Left lung (tissue), 10 donors: ENCODE measurements around the gene MAST4. TPM values are rescaled to one million over a fixed set of nuclear protein-coding genes. Genes with fewer than 3 reads are reported as not detected.
A peak's percentile ranks its signal among the peaks of the same experiment; 100 is the strongest.

Experiments used
- ATAC-seq: fragments of 200-7000 bp; cut with Tn5 transposase; one replicate; pipeline ENCODE4 v1.9.1; 2020; ENCODE audit warnings: moderate library complexity
- DNase-seq, 4 donors: peaks; one replicate each; pipeline ENCODE4 v3.0.0-alpha.2; 2013 to 2020
- H3K27ac ChIP-seq, 2 donors: fragments of 200-600 bp; sonication (generic) in 1 of 2; one replicate each; pipeline versions ENCODE4 v1.5.0 to v1.8.0; 2020 to 2021
- H3K27me3 ChIP-seq, 2 donors: fragments of 200-600 bp; sonication (generic) in 1 of 2; one replicate each; pipeline versions ENCODE4 v1.5.0 to v1.8.0; 2020 to 2021
- H3K36me3 ChIP-seq, 2 donors: fragments of 200-600 bp; sonication (generic) in 1 of 2; one replicate each; pipeline versions ENCODE4 v1.5.0 to v1.8.0; 2020 to 2021
- H3K4me1 ChIP-seq, 2 donors: fragments of 200-600 bp; one replicate each; pipeline ENCODE4 v1.8.0; 2021
- H3K4me3 ChIP-seq, 2 donors: fragments of 200-600 bp; sonication (generic) in 1 of 2; one replicate each; pipeline versions ENCODE4 v1.5.0 to v1.8.0; 2020 to 2021; ENCODE audit warnings: mild to moderate bottlenecking in 1 of 2
- H3K9me3 ChIP-seq, 2 donors: fragments of 200-600 bp; sonication (generic) in 1 of 2; one replicate each; pipeline versions ENCODE4 v1.5.0 to v1.8.0; 2020 to 2021
- intact Hi-C, 2 donors: fragments of 100-400 bp; cut with DNase I; formaldehyde crosslinking; loops; one replicate each; pipeline versions ENCODE4 v1.11.2 to v1.14.2; 2022
- polyA plus RNA-seq, 6 donors: library from polyadenylated mRNA; unstranded; fragments of 120-200 nt; gene quantifications; one replicate each; pipeline ENCODE4 v1.2.1, GENCODE V29; 2013; ENCODE audit not compliant: insufficient read length in 6 of 6
- total RNA-seq, 2 donors: library from RNA; stranded (reverse); fragmentation: NEBNext Ultra II Directional; extraction: Animal tissue kit (Norgen Biotek cat#: 25700); gene quantifications; one replicate each; pipeline ENCODE4 v1.2.1, GENCODE V29; 2021
- TF ChIP-seq, protein P1 (sequence below), 2 donors: fragments of 200-600 bp; sonication (generic) in 1 of 2; IDR thresholded peaks; one replicate each; pipeline versions ENCODE4 v1.5.0 to v1.8.0; 2021; ENCODE audit warnings: antibody characterized with exemption in 2 of 2
- donor health status: DM: no; HTN: yes; CAD: no.
- donor health status: DM: no; HTN: no; CAD: no.

The MAST4 gene
- total and polyA plus RNA-seq, 8 donors: 47.7 to 57.6 (median 53.0) TPM

DNA sequence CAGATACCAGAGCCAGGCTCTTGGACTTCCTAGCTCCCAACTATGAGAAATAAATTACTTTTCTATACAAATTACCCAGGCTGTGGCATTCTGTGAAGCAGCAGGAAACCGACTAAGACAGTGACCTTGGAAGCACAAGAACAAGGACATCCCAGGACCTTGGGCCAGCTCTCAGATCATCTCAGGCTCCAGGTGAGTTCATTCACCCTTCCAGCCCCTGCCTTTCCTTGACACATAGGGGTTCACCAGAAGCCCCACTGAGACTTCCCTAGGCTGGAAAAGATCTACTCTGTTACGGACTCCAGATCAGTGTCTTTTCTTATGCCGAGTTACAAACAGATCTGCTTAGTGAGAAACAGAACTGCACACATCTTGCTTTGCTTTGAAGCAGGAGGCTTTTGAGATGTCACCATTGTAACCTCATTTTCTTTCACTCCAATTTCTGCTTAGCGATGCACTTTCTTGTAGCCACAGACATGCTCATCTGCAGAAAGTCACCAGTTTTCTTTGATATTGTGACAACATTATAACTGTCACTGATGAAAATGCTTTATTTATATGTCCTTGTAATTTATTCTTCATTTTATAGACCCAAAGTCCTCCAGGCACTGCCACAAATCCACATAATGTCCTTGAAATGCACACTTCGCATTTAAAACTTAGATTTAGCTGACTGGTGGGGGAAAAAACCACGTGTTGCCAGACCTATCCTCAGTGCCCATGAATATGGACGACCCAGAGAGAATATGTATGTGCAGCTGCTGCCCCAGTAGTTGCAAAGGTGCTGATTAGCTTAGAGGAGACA lies 592.3 kb downstream of the MAST4 start:
- Histone ChIP-seq H3K36me3 (peaks cover 0 to 2% of the 10 kb centered on the region in 2 donors), H3K27ac (peak overlapping the region in 1 of 2 donors; percentile 53), H3K4me3 (no peak overlapping the region), H3K9me3 (no peaks in the 10 kb centered on the region), H3K27me3 (no peaks in the 10 kb centered on the region), H3K4me1 (peaks cover 0 to 47% of the 10 kb centered on the region in 2 donors)
- no peak for ATAC-seq
- TF ChIP-seq, protein P1, sequence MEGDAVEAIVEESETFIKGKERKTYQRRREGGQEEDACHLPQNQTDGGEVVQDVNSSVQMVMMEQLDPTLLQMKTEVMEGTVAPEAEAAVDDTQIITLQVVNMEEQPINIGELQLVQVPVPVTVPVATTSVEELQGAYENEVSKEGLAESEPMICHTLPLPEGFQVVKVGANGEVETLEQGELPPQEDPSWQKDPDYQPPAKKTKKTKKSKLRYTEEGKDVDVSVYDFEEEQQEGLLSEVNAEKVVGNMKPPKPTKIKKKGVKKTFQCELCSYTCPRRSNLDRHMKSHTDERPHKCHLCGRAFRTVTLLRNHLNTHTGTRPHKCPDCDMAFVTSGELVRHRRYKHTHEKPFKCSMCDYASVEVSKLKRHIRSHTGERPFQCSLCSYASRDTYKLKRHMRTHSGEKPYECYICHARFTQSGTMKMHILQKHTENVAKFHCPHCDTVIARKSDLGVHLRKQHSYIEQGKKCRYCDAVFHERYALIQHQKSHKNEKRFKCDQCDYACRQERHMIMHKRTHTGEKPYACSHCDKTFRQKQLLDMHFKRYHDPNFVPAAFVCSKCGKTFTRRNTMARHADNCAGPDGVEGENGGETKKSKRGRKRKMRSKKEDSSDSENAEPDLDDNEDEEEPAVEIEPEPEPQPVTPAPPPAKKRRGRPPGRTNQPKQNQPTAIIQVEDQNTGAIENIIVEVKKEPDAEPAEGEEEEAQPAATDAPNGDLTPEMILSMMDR (IDR thresholded peaks at IDR 0.05): no peak
- DNase-seq: no peak
- intact Hi-C loops: no loop called here

DNA sequence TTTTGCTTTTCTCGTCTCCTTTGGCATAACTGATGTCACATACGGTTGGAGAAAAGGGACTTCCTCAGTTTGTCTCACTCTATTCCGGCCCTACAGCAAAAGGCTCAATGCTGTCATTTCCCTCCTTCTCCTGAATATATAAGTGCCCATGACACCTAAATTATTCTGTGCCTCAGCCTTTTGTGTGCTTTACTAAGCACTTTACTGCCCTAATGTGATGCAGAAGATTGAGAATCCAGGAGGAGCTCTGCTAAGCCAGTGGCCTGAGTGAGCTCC lies 592.8 kb downstream of the MAST4 start:
- H3K4me3 ChIP-seq: no peak overlapping the region
- TF ChIP-seq, protein P1 (IDR thresholded peaks at IDR 0.05): no peak
- H3K27me3 ChIP-seq: no peaks in the 10 kb centered on the region
- peak overlapping the region in 1 of 2 donors; percentile 53 for H3K27ac ChIP-seq
- intact Hi-C loops: no loop called here
- no peaks in the 10 kb centered on the region for H3K36me3 ChIP-seq
- DNase-seq: no peak
- H3K4me1 ChIP-seq: peaks cover 5 to 53% of the 10 kb centered on the region in 2 donors
- H3K9me3 ChIP-seq: no peaks in the 10 kb centered on the region
- no peak for ATAC-seq

DNA sequence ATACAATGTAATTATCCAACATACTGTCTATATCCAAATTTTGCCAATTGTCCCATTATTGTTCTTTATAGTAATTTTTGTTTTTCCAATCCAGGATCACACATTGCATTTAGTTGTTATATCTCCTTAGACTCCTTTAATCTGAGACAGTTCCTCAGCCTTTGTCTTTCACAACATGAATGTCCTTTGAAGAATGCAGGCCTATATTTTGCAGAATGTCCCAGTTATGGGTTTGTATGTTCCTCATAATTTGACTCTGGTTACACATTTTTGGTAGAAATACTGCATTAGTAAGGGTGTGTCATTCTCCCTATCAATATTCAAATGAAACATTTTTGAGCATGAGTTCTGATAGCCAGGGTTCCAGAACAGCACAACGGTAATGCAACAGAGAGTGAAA lies 593.7 kb downstream of the MAST4 start:
- ATAC-seq: no peak
- intact Hi-C loops: no loop called here

DNA sequence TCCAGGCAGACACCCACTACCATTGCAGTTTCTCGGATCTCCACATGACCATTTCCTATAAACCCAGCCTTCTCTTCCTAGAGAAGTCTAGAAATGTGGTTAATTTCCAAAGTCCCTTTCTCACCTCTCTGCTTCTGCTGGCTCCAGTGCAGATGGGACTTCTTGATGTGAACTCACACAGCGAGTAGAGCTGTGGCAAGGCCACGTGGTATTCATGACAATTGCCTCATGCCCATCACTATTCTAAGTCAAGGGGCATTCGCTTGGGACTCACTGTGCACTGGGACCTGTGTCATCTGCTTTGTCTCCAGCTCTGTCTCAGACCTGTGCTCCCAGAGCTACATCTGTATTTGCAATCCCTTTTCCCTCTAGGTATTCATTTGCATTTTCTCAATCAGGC lies 594.2 kb downstream of the MAST4 start:
- H3K27ac ChIP-seq: no peak overlapping the region
- TF ChIP-seq, protein P1 (IDR thresholded peaks at IDR 0.05): no peak
- no peaks in the 10 kb centered on the region for H3K36me3 ChIP-seq
- no peak overlapping the region for H3K4me3 ChIP-seq
- no peak for DNase-seq
- no peaks in the 10 kb centered on the region for H3K9me3 ChIP-seq
- ATAC-seq: no peak
- no peaks in the 10 kb centered on the region for H3K27me3 ChIP-seq
- intact Hi-C loops: no loop called here
- H3K4me1 ChIP-seq: peaks cover 6 to 53% of the 10 kb centered on the region in 2 donors

More for the DNA sequence above, 593.7 kb downstream of the MAST4 start:
- TF ChIP-seq, protein P1 (IDR thresholded peaks at IDR 0.05): no peak
- Histone ChIP-seq H3K4me1 (peaks cover 6 to 53% of the 10 kb centered on the region in 2 donors), H3K4me3 (no peak overlapping the region), H3K36me3 (no peaks in the 10 kb centered on the region), H3K9me3 (no peaks in the 10 kb centered on the region), H3K27ac (no peak overlapping the region), H3K27me3 (no peaks in the 10 kb centered on the region)
- DNase-seq: no peak

DNA sequence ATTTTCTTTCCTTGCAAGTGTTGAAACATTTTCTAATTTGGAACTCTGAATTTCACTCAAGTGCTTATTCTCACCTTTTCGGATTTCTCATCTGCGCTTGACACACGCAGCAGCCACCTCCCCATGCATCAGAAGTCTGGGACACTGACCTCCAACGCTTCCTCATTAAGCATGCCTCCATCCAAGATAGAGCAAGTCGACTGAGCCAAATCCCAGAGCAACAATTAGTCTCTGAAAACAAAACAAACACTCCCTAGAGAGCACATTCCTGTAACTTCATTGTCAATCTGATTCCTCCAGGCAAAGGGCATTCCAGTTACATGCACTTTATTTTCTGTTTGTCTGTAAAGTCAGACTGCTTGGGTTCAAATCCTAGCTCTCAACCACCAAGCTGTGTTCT lies 594.7 kb downstream of the MAST4 start:
- Histone ChIP-seq H3K27me3 (no peaks in the 10 kb centered on the region), H3K9me3 (no peaks in the 10 kb centered on the region), H3K4me3 (no peak overlapping the region), H3K4me1 (peaks cover 6 to 53% of the 10 kb centered on the region in 2 donors), H3K36me3 (no peaks in the 10 kb centered on the region), H3K27ac (no peak overlapping the region)
- DNase-seq (no peak), ATAC-seq (no peak)
- TF ChIP-seq, protein P1 (IDR thresholded peaks at IDR 0.05): no peak
- intact Hi-C loops: no loop called here
